Activated T-cell treated with anti-CD3 and anti-CD28 coated beads, Interleukin-2, amount 50 U/mL, for 24 hours (primary cell): ENCODE results near the gene FMNL3.

ENCODE experiments used
- DNase-seq: peaks from one replicate; pipeline ENCODE4 v3.0.0-alpha.2; 2020
- H3K27ac Mint-ChIP-seq: 2 replicates; pipeline ENCODE4 v1.8.0; 2020; ENCODE audit warnings: mild to moderate bottlenecking, mixed read lengths
- H3K27me3 Mint-ChIP-seq: 2 replicates; pipeline ENCODE4 v1.8.0; 2020; ENCODE audit warnings: mixed read lengths
- H3K36me3 Mint-ChIP-seq: 2 replicates; pipeline ENCODE4 v1.8.0; 2020; ENCODE audit warnings: low read depth, mixed read lengths
- H3K4me1 Mint-ChIP-seq: 2 replicates; pipeline ENCODE4 v1.8.0; 2020; ENCODE audit warnings: low read depth, mixed read lengths
- H3K4me3 Mint-ChIP-seq: 2 replicates; pipeline ENCODE4 v1.8.0; 2020; ENCODE audit warnings: mild to moderate bottlenecking, moderate library complexity, mixed read lengths
- H3K9me3 Mint-ChIP-seq: 2 replicates; pipeline ENCODE4 v1.8.0; 2020; ENCODE audit warnings: mixed read lengths

FMNL3 gene

GRCh38 chr12:49702676-49703215 is 4.5 kb downstream of the FMNL3 start:
- Mint-ChIP-seq H3K36me3 (peaks cover 6% of the 10 kb centered on the region), H3K4me3 (peak overlapping the region; percentile 55), H3K27me3 (no peaks in the 10 kb centered on the region), H3K4me1 (peaks cover 74% of the 10 kb centered on the region), H3K9me3 (no peaks in the 10 kb centered on the region), H3K27ac (peak overlapping the region; percentile 90)
- no peak for DNase-seq

DNA sequence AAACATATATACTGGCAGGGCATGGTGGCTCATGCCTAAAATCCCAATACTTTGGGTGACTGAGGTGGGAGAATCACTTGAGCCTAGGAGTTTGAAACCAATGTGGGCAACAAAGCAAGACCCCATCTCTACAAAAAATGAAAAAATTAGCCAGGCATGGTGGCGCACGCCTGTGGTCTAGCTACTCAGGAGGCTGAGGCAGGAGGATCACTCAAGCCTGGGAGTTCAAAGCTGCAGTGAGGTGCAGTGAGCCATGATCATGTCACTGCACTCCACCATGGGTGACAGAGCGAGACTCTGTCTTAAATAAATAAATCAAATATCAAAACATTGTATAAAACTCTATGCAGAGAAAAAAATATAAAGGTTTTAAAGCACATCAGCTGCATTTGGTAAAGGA is 5.2 kb downstream of the FMNL3 start:
- Mint-ChIP-seq H3K4me3 (no peak overlapping the region), H3K36me3 (peaks cover 6% of the 10 kb centered on the region), H3K27ac (no peak overlapping the region), H3K4me1 (peaks cover 78% of the 10 kb centered on the region), H3K9me3 (no peaks in the 10 kb centered on the region), H3K27me3 (no peaks in the 10 kb centered on the region)
- no peak for DNase-seq

GRCh38 chr12:49698619-49699545 is 8.3 kb downstream of the FMNL3 start:
- H3K27ac Mint-ChIP-seq: peak overlapping the region; percentile 92
- no peaks in the 10 kb centered on the region for H3K27me3 Mint-ChIP-seq
- peak; percentile 65 for DNase-seq
- peak overlapping the region; percentile 66 for H3K4me3 Mint-ChIP-seq
- peaks cover 69% of the 10 kb centered on the region for H3K4me1 Mint-ChIP-seq
- H3K9me3 Mint-ChIP-seq: no peaks in the 10 kb centered on the region
- H3K36me3 Mint-ChIP-seq: no peaks in the 10 kb centered on the region

DNA sequence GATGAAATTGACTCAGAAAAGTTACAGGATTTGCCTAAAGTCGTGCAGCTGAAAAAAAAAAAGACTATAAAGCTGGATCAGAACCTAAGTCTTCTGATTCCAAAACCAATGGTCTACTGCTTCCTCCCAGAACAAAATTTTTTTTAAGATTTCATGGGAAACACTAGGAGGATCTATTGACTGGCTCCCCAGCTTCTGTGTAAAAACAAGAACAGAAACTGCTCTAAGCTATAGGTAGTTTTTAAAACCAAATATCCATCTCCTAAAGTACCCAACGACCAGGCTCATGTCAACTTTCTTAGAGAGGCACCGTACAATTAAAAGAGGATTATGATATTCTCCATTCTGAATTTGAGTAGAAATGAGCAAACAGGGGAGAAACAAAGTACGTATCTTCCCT is 9.4 kb downstream of the FMNL3 start:
- Mint-ChIP-seq H3K4me1 (peaks cover 59% of the 10 kb centered on the region), H3K4me3 (no peak overlapping the region), H3K9me3 (no peaks in the 10 kb centered on the region), H3K27ac (no peak overlapping the region), H3K36me3 (peaks cover 2% of the 10 kb centered on the region), H3K27me3 (no peaks in the 10 kb centered on the region)
- DNase-seq: no peak

DNA sequence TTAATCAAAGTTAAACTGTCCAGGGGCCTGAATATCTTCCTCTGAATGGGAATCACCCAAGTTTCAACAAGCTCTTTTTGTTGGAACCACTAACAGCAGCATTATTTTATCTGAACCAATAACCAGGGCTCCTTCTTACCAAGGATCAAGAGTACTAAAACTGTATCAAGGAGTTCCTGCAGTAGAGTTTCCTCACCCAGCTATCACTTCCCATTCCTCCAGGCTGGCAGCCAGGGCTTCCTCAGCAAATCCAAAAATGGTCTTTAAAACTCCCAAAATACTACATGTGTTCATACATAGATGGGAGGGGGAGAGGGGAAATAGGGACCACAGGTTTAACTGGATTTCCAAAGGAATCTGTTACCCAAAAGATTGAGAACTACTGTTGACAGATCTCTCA is 10.5 kb downstream of the FMNL3 start:
- Mint-ChIP-seq H3K27me3 (no peaks in the 10 kb centered on the region), H3K27ac (no peak overlapping the region), H3K4me3 (no peak overlapping the region), H3K9me3 (no peaks in the 10 kb centered on the region), H3K36me3 (peaks cover 2% of the 10 kb centered on the region), H3K4me1 (peaks cover 52% of the 10 kb centered on the region)
- DNase-seq: no peak

DNA sequence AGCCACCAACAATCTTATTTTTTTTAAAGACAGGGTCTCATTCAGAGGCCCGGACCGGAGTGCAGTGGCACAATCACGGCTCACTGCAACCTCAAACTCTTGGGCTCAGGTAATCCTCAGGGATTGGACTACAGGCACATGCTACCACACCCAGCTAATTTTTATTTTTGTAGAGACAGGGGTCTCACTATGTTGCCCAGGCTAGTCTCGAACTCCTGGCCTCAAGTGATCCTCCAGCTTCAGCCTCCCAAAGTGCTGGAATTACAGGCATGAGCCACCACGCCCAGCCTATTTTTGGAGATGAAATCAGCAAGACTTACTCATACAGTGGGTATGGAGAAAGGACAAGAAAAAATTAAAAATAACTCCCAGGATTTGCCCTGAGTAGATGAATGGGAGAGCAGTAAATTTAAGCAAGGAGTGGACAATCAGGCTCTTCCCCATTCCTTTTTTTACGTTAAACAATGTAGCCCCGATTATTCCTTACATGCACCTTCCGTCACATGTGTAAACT is 13.2 kb downstream of the FMNL3 start:
- no peak overlapping the region for H3K27ac Mint-ChIP-seq
- peaks cover 57% of the 10 kb centered on the region for H3K4me1 Mint-ChIP-seq
- DNase-seq: no peak
- H3K36me3 Mint-ChIP-seq: peaks cover 2% of the 10 kb centered on the region
- no peaks in the 10 kb centered on the region for H3K27me3 Mint-ChIP-seq
- H3K9me3 Mint-ChIP-seq: no peaks in the 10 kb centered on the region
- H3K4me3 Mint-ChIP-seq: no peak overlapping the region

DNA sequence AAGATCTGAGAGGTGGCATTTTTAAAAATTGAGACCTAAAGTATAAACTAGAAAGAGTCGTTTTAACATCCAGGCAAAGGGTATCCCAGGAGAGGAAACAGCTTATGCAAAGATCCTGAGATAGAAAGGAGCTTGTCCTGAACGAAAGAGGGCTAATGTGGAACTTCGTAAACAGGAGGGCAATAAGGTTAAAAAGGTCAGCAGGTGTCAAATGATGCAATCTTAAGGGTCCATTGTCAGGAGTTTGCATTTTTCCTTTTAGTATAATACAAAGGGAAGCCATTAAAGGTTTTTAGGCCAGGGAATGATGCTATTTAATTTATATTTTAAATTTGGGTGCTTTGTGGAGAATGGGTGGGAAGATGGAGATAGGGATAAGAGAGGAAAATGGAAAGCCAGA is 14.4 kb downstream of the FMNL3 start:
- H3K4me3 Mint-ChIP-seq: no peak overlapping the region

GRCh38 chr12:49689785-49690184 is 17.4 kb downstream of the FMNL3 start:
- H3K4me3 Mint-ChIP-seq: no peak overlapping the region
- DNase-seq: no peak
- H3K27ac Mint-ChIP-seq: no peak overlapping the region
- H3K27me3 Mint-ChIP-seq: no peaks in the 10 kb centered on the region
- H3K9me3 Mint-ChIP-seq: no peaks in the 10 kb centered on the region
- peaks cover 4% of the 10 kb centered on the region for H3K36me3 Mint-ChIP-seq
- H3K4me1 Mint-ChIP-seq: peaks cover 44% of the 10 kb centered on the region

More for the DNA sequence above, 14.4 kb downstream of the FMNL3 start:
- H3K9me3 Mint-ChIP-seq: no peaks in the 10 kb centered on the region
- peaks cover 2% of the 10 kb centered on the region for H3K36me3 Mint-ChIP-seq
- no peak overlapping the region for H3K27ac Mint-ChIP-seq
- no peak for DNase-seq
- peaks cover 52% of the 10 kb centered on the region for H3K4me1 Mint-ChIP-seq
- H3K27me3 Mint-ChIP-seq: no peaks in the 10 kb centered on the region

GRCh38 chr12:49689237-49689636 is 18.0 kb downstream of the FMNL3 start:
- no peaks in the 10 kb centered on the region for H3K9me3 Mint-ChIP-seq
- DNase-seq: no peak
- H3K36me3 Mint-ChIP-seq: peaks cover 4% of the 10 kb centered on the region
- H3K4me1 Mint-ChIP-seq: peaks cover 48% of the 10 kb centered on the region
- peak overlapping the region; percentile 26 for H3K27ac Mint-ChIP-seq
- H3K27me3 Mint-ChIP-seq: no peaks in the 10 kb centered on the region
- no peak overlapping the region for H3K4me3 Mint-ChIP-seq

DNA sequence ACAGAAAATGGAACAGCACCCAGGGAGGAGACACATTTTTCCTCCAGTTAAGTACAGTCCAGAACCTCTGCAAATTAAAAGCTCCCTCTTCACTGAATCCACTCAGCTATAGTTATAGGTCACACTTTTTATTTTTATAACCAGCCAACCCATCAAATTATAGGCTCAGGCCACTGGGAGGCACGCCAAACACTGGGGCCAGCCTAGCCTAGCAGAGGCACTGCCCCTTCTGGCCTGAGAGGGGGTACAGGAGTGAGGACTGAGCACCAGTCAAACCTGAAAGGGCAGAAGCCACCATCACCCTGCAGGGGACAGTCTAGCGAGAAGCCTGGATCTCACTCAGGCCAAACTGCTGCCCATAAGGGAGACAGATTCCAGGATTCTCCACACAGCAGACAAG is 19.3 kb downstream of the FMNL3 start:
- Mint-ChIP-seq H3K4me1 (peaks cover 60% of the 10 kb centered on the region), H3K9me3 (no peaks in the 10 kb centered on the region), H3K36me3 (peaks cover 2% of the 10 kb centered on the region), H3K27me3 (no peaks in the 10 kb centered on the region), H3K4me3 (no peak overlapping the region), H3K27ac (no peak overlapping the region)
- DNase-seq: no peak

- DNase-seq: no peak
- Mint-ChIP-seq H3K9me3 (no peaks in the 10 kb centered on the region), H3K27me3 (no peaks in the 10 kb centered on the region), H3K27ac (peak overlapping the region; percentile 2), H3K36me3 (peaks cover 1% of the 10 kb centered on the region), H3K4me1 (peaks cover 50% of the 10 kb centered on the region), H3K4me3 (no peak overlapping the region)
Measured at GRCh38 chr12:49684310-49684854, 22.8 kb downstream of the FMNL3 start.

DNA sequence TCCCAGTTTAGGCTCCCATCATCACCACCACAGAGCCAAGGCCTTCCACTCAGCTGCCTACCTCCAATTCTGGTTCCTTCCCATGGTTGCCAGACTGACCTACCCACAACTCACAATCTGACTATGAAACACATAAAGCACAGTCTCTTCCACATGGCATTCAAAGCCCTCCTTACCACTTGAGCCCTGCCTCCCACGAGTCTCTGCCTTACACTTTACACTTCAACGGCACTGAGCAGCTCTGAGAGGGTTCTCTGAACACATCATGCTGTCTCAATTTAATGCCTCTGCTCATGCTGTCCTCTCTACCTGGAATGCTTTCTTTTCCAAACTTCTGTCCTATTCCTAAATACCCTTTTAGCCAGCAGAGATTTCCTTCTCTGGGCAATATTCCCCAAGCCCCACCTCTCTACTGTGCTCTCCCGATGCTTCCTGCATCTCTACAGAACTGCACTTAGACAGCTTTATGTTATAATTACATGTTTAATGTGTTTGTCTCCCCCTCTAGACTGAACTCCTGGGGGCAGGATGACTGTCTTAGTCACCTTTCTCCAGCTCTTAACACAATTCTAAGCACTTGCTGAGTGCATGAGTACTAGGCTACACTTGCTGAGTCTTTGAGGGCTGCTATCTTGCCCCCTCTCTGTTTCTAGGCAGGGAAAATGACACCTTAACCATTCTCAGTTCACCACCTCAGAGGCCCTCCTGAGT is 23.5 kb downstream of the FMNL3 start:
- no peak for DNase-seq
- Mint-ChIP-seq H3K36me3 (peaks cover 1% of the 10 kb centered on the region), H3K4me3 (no peak overlapping the region), H3K27me3 (no peaks in the 10 kb centered on the region), H3K4me1 (peaks cover 48% of the 10 kb centered on the region), H3K27ac (peak overlapping the region; percentile 26), H3K9me3 (no peaks in the 10 kb centered on the region)

DNA sequence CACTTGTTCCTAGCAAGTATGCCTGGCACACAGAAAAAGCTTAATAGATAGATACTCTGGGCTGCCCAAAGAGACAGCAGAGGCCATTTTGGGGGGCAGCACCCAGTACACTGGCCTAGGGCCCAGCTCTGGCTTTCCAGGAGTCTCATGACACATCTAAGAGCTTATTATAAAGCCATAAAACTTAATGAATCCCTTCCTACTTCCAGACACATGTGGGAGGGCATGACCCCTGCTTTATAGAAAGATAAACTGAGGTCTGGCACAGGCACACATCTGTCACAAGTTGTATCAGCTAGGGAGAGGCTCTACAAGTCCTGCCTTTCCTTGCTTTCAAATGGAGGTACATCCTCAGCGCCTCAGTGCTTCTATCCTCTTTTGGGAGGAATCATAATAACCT is 27.1 kb downstream of the FMNL3 start:
- Mint-ChIP-seq H3K36me3 (no peaks in the 10 kb centered on the region), H3K4me1 (peaks cover 56% of the 10 kb centered on the region), H3K27ac (no peak overlapping the region), H3K27me3 (no peaks in the 10 kb centered on the region), H3K4me3 (no peak overlapping the region), H3K9me3 (no peaks in the 10 kb centered on the region)
- DNase-seq: no peak

GRCh38 chr12:49678711-49679110 is 28.5 kb downstream of the FMNL3 start:
- H3K36me3 Mint-ChIP-seq: no peaks in the 10 kb centered on the region
- no peak overlapping the region for H3K4me3 Mint-ChIP-seq
- H3K9me3 Mint-ChIP-seq: no peaks in the 10 kb centered on the region
- peaks cover 56% of the 10 kb centered on the region for H3K4me1 Mint-ChIP-seq
- no peak for DNase-seq
- no peak overlapping the region for H3K27ac Mint-ChIP-seq
- no peaks in the 10 kb centered on the region for H3K27me3 Mint-ChIP-seq
